Caco-2 (cell line): ENCODE measurements around the gene ATP8B3. TPM values are rescaled to one million over a fixed set of nuclear protein-coding genes. Genes with fewer than 3 reads are reported as not detected.

ENCODE experiments used
- BruUV-seq: library from RNA; stranded (reverse); fragments of 400-500 nt; replicated peaks from 2 replicates; lab custom pipeline; 2021; lab: Mats Ljungman, UMichigan
- CTCF ChIA-PET: fragments of 300-600 bp; sonication (Branson Sonifier 250); formaldehyde crosslinking; loops from one replicate; lab custom pipeline; 2022; ENCODE audit warnings: antibody characterized with exemption; lab: Charles Lee
- POLR2A ChIA-PET: fragments of 300-600 bp; sonication (Branson Sonifier 250); formaldehyde crosslinking; loops from one replicate; lab custom pipeline; 2022; ENCODE audit warnings: antibody characterized with exemption; lab: Charles Lee
- DNase-seq, 2 experiments: peaks; one replicate each; pipeline versions ENCODE4 v3.0.0 to v3.0.0-alpha.2; 2020 to 2022
- H3K27me3 ChIP-seq: replicated peaks from 2 replicates; pipeline ENCODE4 v1.6.0; 2011; ENCODE audit warnings: low read length; ENCODE audit not compliant: control insufficient read depth, insufficient read depth
- H3K36me3 ChIP-seq: 2 replicates; pipeline ENCODE4 v1.5.1; 2011; ENCODE audit warnings: low read length; ENCODE audit not compliant: control insufficient read depth, insufficient read depth
- H3K4me1 ChIP-seq: fragments of 250-450 bp; sonication (Bioruptor Pico); 2 replicates; pipeline ENCODE4 v1.5.1; 2020; ENCODE audit warnings: mild to moderate bottlenecking
- H3K4me3 ChIP-seq: 2 replicates; pipeline ENCODE4 v1.5.1; 2011; ENCODE audit warnings: low read depth, mild to moderate bottlenecking, control low read depth, low read length
- H3K9me3 ChIP-seq: fragments of 250-450 bp; sonication (Bioruptor Pico); 2 replicates; pipeline ENCODE4 v1.5.1; 2020; ENCODE audit warnings: mild to moderate bottlenecking, moderate library complexity
- H3K27ac Mint-ChIP-seq: one replicate; pipeline ENCODE4 v1.8.0; 2022; ENCODE audit warnings: mixed read lengths; ENCODE audit not compliant: unreplicated experiment
- H3K27me3 Mint-ChIP-seq: one replicate; pipeline ENCODE4 v1.8.0; 2022; ENCODE audit warnings: mixed read lengths; ENCODE audit not compliant: insufficient read depth, unreplicated experiment
- H3K36me3 Mint-ChIP-seq: one replicate; pipeline ENCODE4 v1.8.0; 2022; ENCODE audit warnings: mild to moderate bottlenecking, mixed read lengths; ENCODE audit not compliant: insufficient read depth, unreplicated experiment
- H3K4me1 Mint-ChIP-seq: one replicate; pipeline ENCODE4 v1.8.0; 2022; ENCODE audit warnings: low read depth, mixed read lengths; ENCODE audit not compliant: unreplicated experiment
- H3K4me3 Mint-ChIP-seq: one replicate; pipeline ENCODE4 v1.8.0; 2022; ENCODE audit warnings: mild to moderate bottlenecking, moderate library complexity, mixed read lengths; ENCODE audit not compliant: unreplicated experiment
- H3K9me3 Mint-ChIP-seq: one replicate; pipeline ENCODE4 v1.8.0; 2022; ENCODE audit warnings: mixed read lengths; ENCODE audit not compliant: unreplicated experiment
- CTCF ChIP-seq, 2 experiments: fragments of 200-600 bp in 1 of 2; IDR thresholded peaks; 1 replicate in 1 of 2; 2 replicates in 1 of 2; pipeline versions ENCODE4 v1.5.1 to v1.8.0; 2011 to 2022; ENCODE audit warnings: antibody characterized with exemption in 1 of 2, control low read depth in 1 of 2, inconsistent platforms in 1 of 2, low read depth in 1 of 2, low read length in 1 of 2, mild to moderate bottlenecking in 1 of 2, moderate library complexity in 1 of 2; ENCODE audit not compliant: insufficient read depth in 1 of 2, severe bottlenecking in 1 of 2, unreplicated experiment in 1 of 2
- intact Hi-C: fragments of 100-400 bp; cut with micrococcal nuclease; formaldehyde crosslinking; loops from one replicate; pipeline ENCODE4 v1.10.0; 2022; ENCODE audit not compliant: unreplicated experiment
- total RNA-seq: library from RNA; stranded (reverse); gene quantifications from 2 replicates; pipeline ENCODE4 v1.2.3, GENCODE V29; 2022

ATP8B3 gene
- total RNA-seq, 1 experiment from 2014 or later, result 0.45 TPM

GRCh38 chr19:1790054-1790792 lies 21.9 kb downstream of the ATP8B3 start:
- H3K27ac Mint-ChIP-seq, result no peak overlapping the region
- CTCF ChIA-PET, result interaction anchor here (0.6 kb wide), 1 partner anchor 8 kb away, joined by 5 read pairs; no protein-coding TSS in a partner anchor
- DNase-seq, result no peak
- Histone ChIP-seq H3K4me1 (no peaks in the 10 kb centered on the region), H3K36me3 (no peaks in the 10 kb centered on the region), H3K27me3 (no peaks in the 10 kb centered on the region), H3K9me3 (0 out of 2 replicates have a peak, but pooled peaks cover 4% of the 10 kb centered on the region), H3K4me3 (no peak overlapping the region)
- no peak overlapping the region for H3K4me3 Mint-ChIP-seq
- no peaks in the 10 kb centered on the region for H3K9me3 Mint-ChIP-seq
- H3K4me1 Mint-ChIP-seq, result no peaks in the 10 kb centered on the region
- no TSS peak for BruUV-seq
- POLR2A ChIA-PET, result no interaction called here
- intact Hi-C loops, result loop anchor here (10.0 kb wide), 1 partner anchor 115 kb away; no protein-coding TSS in a partner anchor
- H3K27me3 Mint-ChIP-seq, result no peaks in the 10 kb centered on the region
- no peaks in the 10 kb centered on the region for H3K36me3 Mint-ChIP-seq
- TF ChIP-seq CTCF (IDR thresholded peaks at IDR 0.05; ENCODE audit: insufficient read depth in 1 of 2, low read depth in 1 of 2, low read length in 1 of 2, severe bottlenecking in 1 of 2, unreplicated experiment in 1 of 2), result no peak

- H3K36me3 Mint-ChIP-seq, result no peaks in the 10 kb centered on the region
- TF ChIP-seq CTCF (IDR thresholded peaks at IDR 0.05; ENCODE audit: insufficient read depth in 1 of 2, low read depth in 1 of 2, low read length in 1 of 2, severe bottlenecking in 1 of 2, unreplicated experiment in 1 of 2), result no peak
- H3K4me1 ChIP-seq, result no peaks in the 10 kb centered on the region
- no peaks in the 10 kb centered on the region for H3K36me3 ChIP-seq
- H3K4me3 ChIP-seq, result no peak overlapping the region
- H3K27me3 Mint-ChIP-seq, result no peaks in the 10 kb centered on the region
- intact Hi-C loops, result loop anchor here (10.0 kb wide), 1 partner anchor 115 kb away; no protein-coding TSS in a partner anchor
- no TSS peak for BruUV-seq
- CTCF ChIA-PET, result interaction anchor here (0.6 kb wide), 1 partner anchor 8 kb away, joined by 5 read pairs; no protein-coding TSS in a partner anchor
- H3K9me3 Mint-ChIP-seq, result no peaks in the 10 kb centered on the region
- H3K4me1 Mint-ChIP-seq, result no peaks in the 10 kb centered on the region
- H3K27ac Mint-ChIP-seq, result no peak overlapping the region
- 0 out of 2 replicates have a peak, but pooled peaks cover 4% of the 10 kb centered on the region for H3K9me3 ChIP-seq
- no peak overlapping the region for H3K4me3 Mint-ChIP-seq
- POLR2A ChIA-PET, result no interaction called here
- no peaks in the 10 kb centered on the region for H3K27me3 ChIP-seq
- no peak for DNase-seq
Measured at GRCh38 chr19:1789261-1790041, 22.6 kb downstream of the ATP8B3 start.

- Mint-ChIP-seq H3K9me3 (no peaks in the 10 kb centered on the region), H3K4me3 (no peak overlapping the region), H3K4me1 (no peaks in the 10 kb centered on the region), H3K27ac (no peak overlapping the region), H3K36me3 (no peaks in the 10 kb centered on the region), H3K27me3 (no peaks in the 10 kb centered on the region)
- intact Hi-C loops, result no loop called here
- Histone ChIP-seq H3K4me3 (no peak overlapping the region), H3K4me1 (no peaks in the 10 kb centered on the region), H3K36me3 (no peaks in the 10 kb centered on the region), H3K27me3 (no peaks in the 10 kb centered on the region), H3K9me3 (0 out of 2 replicates have a peak, but pooled peaks cover 4% of the 10 kb centered on the region)
- ChIA-PET POLR2A (no interaction called here), CTCF (interaction anchor here (0.7 kb wide), 1 partner anchor 12 kb away, joined by 8 read pairs; no protein-coding TSS in a partner anchor)
- BruUV-seq, result no TSS peak
- DNase-seq, result no peak
- no peak for TF ChIP-seq CTCF (IDR thresholded peaks at IDR 0.05; ENCODE audit: insufficient read depth in 1 of 2, low read depth in 1 of 2, low read length in 1 of 2, severe bottlenecking in 1 of 2, unreplicated experiment in 1 of 2)
Measured at GRCh38 chr19:1787116-1787515, 25.0 kb downstream of the ATP8B3 start.
